CD4-positive, CD25-positive, alpha-beta regulatory T cell (primary cell): ENCODE results near the gene DDX49. TPM values are rescaled to one million over a fixed set of nuclear protein-coding genes. Genes with fewer than 3 reads are reported as not detected.
A peak's percentile ranks its signal among the peaks of the same experiment; 100 is the strongest.

Source experiments
- ATAC-seq, 2 donors: fragments of 150-1000 bp; cut with Tn5 transposase; one replicate each; pipeline ENCODE4 v1.10.0; 2021; ENCODE audit warnings: low read depth in 2 of 2, moderate number of reproducible peaks in 2 of 2, moderate library complexity in 1 of 2
- DNase-seq, 3 donors: peaks; one replicate each; pipeline versions ENCODE4 v3.0.0 to v3.0.0-alpha.2; 2012 to 2022; ENCODE audit warnings: mixed read lengths in 1 of 3
- H3K27ac ChIP-seq: one replicate; pipeline ENCODE4 v1.7.0; 2013; ENCODE audit warnings: mild to moderate bottlenecking, low read length; ENCODE audit not compliant: insufficient read depth, poor library complexity, severe bottlenecking
- H3K27me3 ChIP-seq: one replicate; pipeline ENCODE4 v1.7.0; 2013; ENCODE audit warnings: low read length; ENCODE audit not compliant: control insufficient read depth, insufficient read depth
- H3K36me3 ChIP-seq: one replicate; pipeline ENCODE4 v1.7.0; 2013; ENCODE audit warnings: mild to moderate bottlenecking, low read length, moderate library complexity; ENCODE audit not compliant: control insufficient read depth, insufficient read depth
- H3K4me1 ChIP-seq: 2 replicates; pipeline ENCODE4 v1.7.0; 2013; ENCODE audit warnings: mild to moderate bottlenecking, low read length; ENCODE audit not compliant: insufficient read depth, control insufficient read depth, poor library complexity, severe bottlenecking
- H3K4me3 ChIP-seq: one replicate; pipeline ENCODE4 v1.7.0; 2013; ENCODE audit warnings: low read depth, mild to moderate bottlenecking, low read length, moderate library complexity
- H3K9me3 ChIP-seq, 2 experiments: 1 replicate in 1 of 2; 2 replicates in 1 of 2; pipeline ENCODE4 v1.7.0; 2013; ENCODE audit warnings: low read length in 2 of 2, mild to moderate bottlenecking in 1 of 2, moderate library complexity in 1 of 2; ENCODE audit not compliant: control insufficient read depth in 2 of 2
- H3K27ac Mint-ChIP-seq, 3 donors: one replicate each; pipeline ENCODE4 v1.8.0; 2020 to 2022; ENCODE audit warnings: mild to moderate bottlenecking in 3 of 3, mixed read lengths in 3 of 3, moderate library complexity in 2 of 3
- H3K27me3 Mint-ChIP-seq: one replicate; pipeline ENCODE4 v1.8.0; 2022; ENCODE audit warnings: mild to moderate bottlenecking, mixed read lengths
- H3K36me3 Mint-ChIP-seq: one replicate; pipeline ENCODE4 v1.8.0; 2020; ENCODE audit warnings: mixed read lengths
- H3K4me1 Mint-ChIP-seq, 4 donors: one replicate each; pipeline ENCODE4 v1.8.0; 2020 to 2022; ENCODE audit warnings: mixed read lengths in 4 of 4, mild to moderate bottlenecking in 1 of 4
- H3K4me3 Mint-ChIP-seq, 4 donors: one replicate each; pipeline ENCODE4 v1.8.0; 2020 to 2022; ENCODE audit warnings: mild to moderate bottlenecking in 4 of 4, mixed read lengths in 4 of 4, moderate library complexity in 3 of 4
- H3K9me3 Mint-ChIP-seq, 7 donors: one replicate each; pipeline ENCODE4 v1.8.0; 2020 to 2022; ENCODE audit warnings: mixed read lengths in 7 of 7, mild to moderate bottlenecking in 3 of 7, moderate library complexity in 2 of 7
- polyA plus RNA-seq, 4 donors: library from polyadenylated mRNA; unstranded; fragments of 300-500 nt; fragmentation: Illumina TruSeq; gene quantifications; one replicate each; pipeline ENCODE4 v1.2.3, GENCODE V29; 2021
- total RNA-seq: library from RNA; stranded (reverse); gene quantifications from one replicate; pipeline ENCODE4 v1.2.3, GENCODE V29; 2022

DDX49 gene
- total and polyA plus RNA-seq, 5 donors from 2014 or later, result 21.6 to 48.0 (median 28.9) TPM

DNA sequence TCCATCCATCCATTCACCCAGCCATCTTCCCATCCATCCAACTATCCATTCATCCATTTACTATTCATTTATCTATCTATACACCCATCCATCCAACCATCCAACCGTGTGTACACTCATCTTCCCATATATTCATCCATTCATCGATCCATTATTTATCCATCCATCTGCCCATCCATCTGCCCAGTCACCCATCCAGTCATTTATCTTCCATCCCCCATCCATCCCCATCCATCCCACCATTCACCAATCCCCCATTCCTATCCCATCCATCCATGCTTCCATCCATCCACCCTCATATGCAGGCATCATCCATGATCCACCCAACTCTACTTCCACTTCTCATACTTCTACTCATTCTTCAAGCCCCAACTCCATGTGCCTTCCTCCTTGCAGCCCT lies 35.5 kb downstream of the DDX49 start:
- Histone ChIP-seq H3K36me3 (no peaks in the 10 kb centered on the region), H3K9me3 (no peaks in the 10 kb centered on the region), H3K27ac (no peak overlapping the region), H3K4me3 (no peak overlapping the region), H3K4me1 (no peaks in the 10 kb centered on the region), H3K27me3 (no peaks in the 10 kb centered on the region)
- ATAC-seq, result no peak
- no peaks in the 10 kb centered on the region for H3K36me3 Mint-ChIP-seq
- peaks cover 0 to 5% (median 0%) of the 10 kb centered on the region in 7 donors for H3K9me3 Mint-ChIP-seq
- H3K27me3 Mint-ChIP-seq, result no peaks in the 10 kb centered on the region
- H3K27ac Mint-ChIP-seq, result no peak overlapping the region
- no peaks in the 10 kb centered on the region for H3K4me1 Mint-ChIP-seq
- no peak for DNase-seq
- H3K4me3 Mint-ChIP-seq, result no peak overlapping the region

DNA sequence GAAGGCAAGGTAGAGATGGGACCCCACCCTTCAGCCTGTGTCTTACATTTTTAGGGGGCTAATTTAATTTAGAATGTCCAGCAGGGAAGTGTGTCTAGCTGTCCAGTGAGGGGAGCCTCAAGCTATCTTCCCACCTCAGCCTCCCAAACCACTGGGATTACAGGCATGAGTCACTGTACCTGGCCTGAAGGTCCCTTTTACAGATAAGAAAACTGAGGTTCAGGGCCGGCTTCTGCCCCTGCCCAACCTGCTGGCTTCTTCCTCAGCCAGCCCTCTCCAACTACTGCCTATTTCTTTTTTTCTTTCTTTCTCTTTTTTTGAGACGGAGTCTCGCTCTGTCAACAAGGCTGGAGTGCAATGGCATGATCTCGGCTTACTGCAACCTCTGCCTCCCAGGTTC lies 40.9 kb downstream of the DDX49 start:
- Mint-ChIP-seq H3K27ac (no peak overlapping the region), H3K4me3 (no peak overlapping the region), H3K36me3 (no peaks in the 10 kb centered on the region), H3K9me3 (peaks cover 0 to 2% (median 0%) of the 10 kb centered on the region in 7 donors), H3K4me1 (peaks cover 0 to 10% (median 6%) of the 10 kb centered on the region in 4 donors), H3K27me3 (peaks cover 14% of the 10 kb centered on the region)
- DNase-seq (no peak), ATAC-seq (no peak)
- no peaks in the 10 kb centered on the region for H3K36me3 ChIP-seq
- H3K27me3 ChIP-seq, result no peaks in the 10 kb centered on the region
- no peaks in the 10 kb centered on the region for H3K9me3 ChIP-seq
- H3K4me3 ChIP-seq, result no peak overlapping the region
- H3K27ac ChIP-seq, result no peak overlapping the region
- peaks cover 11% of the 10 kb centered on the region for H3K4me1 ChIP-seq

DNA sequence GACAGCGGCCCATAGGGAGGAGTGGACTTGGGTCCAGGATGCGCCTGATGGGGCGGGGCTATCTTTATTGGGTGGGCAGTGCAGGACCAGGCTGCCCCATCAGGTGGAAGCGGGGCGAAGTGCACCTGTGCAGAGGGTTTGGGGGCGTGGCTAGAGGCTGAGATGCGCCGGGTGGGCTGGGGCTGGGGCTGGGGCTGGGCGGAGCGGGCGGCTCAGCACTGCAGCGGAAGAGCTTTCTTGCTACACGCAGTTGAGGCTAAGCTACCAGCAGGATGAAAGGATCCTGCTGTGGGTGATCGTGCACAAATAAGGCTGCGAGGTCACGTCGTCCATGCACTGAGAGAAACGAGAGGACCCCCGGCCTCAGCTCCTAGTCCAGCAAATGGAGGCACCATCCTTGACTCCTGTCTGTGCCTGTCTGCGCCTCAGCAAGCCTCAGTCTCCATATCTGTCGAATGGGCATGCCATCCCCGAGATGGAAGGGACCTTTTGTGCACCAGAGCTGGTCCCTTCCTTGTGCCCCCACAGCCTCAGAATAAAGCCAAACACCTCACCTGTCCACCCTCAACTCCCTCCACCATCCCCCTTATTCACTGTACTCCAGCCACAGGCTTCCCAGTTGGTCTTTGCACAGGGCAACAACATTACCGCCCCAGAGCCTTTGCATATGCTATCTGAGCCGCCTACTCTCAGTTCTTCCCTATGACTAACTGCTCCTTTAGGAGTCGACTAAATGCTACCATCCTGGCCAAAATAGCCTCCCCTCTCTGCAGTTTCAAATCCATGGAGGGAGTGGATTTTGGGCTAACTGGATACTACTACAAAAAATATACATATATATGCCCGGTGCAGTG lies 42.5 kb downstream of the DDX49 start:
- Histone ChIP-seq H3K4me3 (no peak overlapping the region), H3K36me3 (no peaks in the 10 kb centered on the region), H3K9me3 (no peaks in the 10 kb centered on the region), H3K4me1 (peaks cover 11% of the 10 kb centered on the region), H3K27ac (no peak overlapping the region), H3K27me3 (no peaks in the 10 kb centered on the region)
- no peak overlapping the region for H3K27ac Mint-ChIP-seq
- H3K36me3 Mint-ChIP-seq, result no peaks in the 10 kb centered on the region
- H3K9me3 Mint-ChIP-seq, result peaks cover 0 to 2% (median 0%) of the 10 kb centered on the region in 7 donors
- H3K4me3 Mint-ChIP-seq, result peak overlapping the region in 1 of 4 donors; percentile 52
- DNase-seq, result peak in 1 of 3 donors; percentile 36
- ATAC-seq, result peak; percentile 53 to 62
- peaks cover 18% of the 10 kb centered on the region for H3K27me3 Mint-ChIP-seq
- H3K4me1 Mint-ChIP-seq, result peaks cover 0 to 10% (median 6%) of the 10 kb centered on the region in 4 donors

DNA sequence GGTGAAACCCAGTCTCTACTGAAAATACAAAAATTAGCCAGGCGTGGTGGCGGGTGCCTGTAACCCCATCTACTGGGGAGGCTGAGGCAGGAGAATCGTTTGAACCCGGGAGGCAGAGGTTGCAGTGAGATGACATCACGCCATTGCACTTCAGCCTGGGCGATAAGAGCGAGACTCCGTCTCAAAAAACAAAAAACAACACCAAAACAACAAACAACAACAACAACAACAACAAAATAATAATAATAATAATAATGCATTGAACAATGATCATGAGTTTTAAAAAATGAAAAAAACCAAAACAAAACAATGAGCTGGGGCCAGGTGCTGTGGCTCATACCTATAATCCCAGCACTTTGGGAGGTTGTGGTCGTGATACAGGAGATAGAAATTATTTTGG lies 44.6 kb downstream of the DDX49 start:
- Histone ChIP-seq H3K27ac (no peak overlapping the region), H3K36me3 (no peaks in the 10 kb centered on the region), H3K4me1 (peaks cover 11% of the 10 kb centered on the region), H3K27me3 (no peaks in the 10 kb centered on the region), H3K9me3 (no peaks in the 10 kb centered on the region), H3K4me3 (no peak overlapping the region)
- peaks cover 0 to 10% (median 6%) of the 10 kb centered on the region in 4 donors for H3K4me1 Mint-ChIP-seq
- H3K4me3 Mint-ChIP-seq, result no peak overlapping the region
- H3K27ac Mint-ChIP-seq, result no peak overlapping the region
- DNase-seq, result no peak
- peaks cover 0 to 2% (median 0%) of the 10 kb centered on the region in 7 donors for H3K9me3 Mint-ChIP-seq
- H3K36me3 Mint-ChIP-seq, result no peaks in the 10 kb centered on the region
- ATAC-seq, result no peak
- peaks cover 22% of the 10 kb centered on the region for H3K27me3 Mint-ChIP-seq

DNA sequence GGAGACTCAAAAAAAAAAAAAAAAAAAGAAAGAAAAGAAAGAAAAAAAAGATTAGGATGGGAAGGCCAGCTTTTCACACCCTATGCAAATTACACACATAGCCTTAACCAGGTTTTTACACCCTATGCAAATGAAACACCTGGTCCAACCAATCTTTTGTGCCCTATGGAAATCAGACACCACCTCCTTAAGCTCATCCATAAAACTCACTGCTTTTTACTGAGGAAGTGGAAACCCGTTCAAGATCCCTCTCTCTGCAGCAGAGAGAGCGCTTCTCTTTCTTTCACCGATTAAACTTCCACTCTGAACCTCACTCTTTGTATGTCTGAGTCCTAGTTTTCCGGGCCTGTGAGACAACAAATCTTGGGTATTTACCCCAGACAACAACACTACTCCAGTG lies 46.8 kb downstream of the DDX49 start:
- Histone ChIP-seq H3K4me1 (peaks cover 11% of the 10 kb centered on the region), H3K4me3 (no peak overlapping the region), H3K27me3 (no peaks in the 10 kb centered on the region), H3K27ac (no peak overlapping the region), H3K36me3 (no peaks in the 10 kb centered on the region), H3K9me3 (no peaks in the 10 kb centered on the region)
- Mint-ChIP-seq H3K4me3 (no peak overlapping the region), H3K36me3 (no peaks in the 10 kb centered on the region), H3K4me1 (peaks cover 0 to 10% (median 6%) of the 10 kb centered on the region in 4 donors), H3K27me3 (peaks cover 19% of the 10 kb centered on the region), H3K27ac (no peak overlapping the region), H3K9me3 (peaks cover 0 to 2% (median 0%) of the 10 kb centered on the region in 7 donors)
- DNase-seq (no peak), ATAC-seq (no peak)

DNA sequence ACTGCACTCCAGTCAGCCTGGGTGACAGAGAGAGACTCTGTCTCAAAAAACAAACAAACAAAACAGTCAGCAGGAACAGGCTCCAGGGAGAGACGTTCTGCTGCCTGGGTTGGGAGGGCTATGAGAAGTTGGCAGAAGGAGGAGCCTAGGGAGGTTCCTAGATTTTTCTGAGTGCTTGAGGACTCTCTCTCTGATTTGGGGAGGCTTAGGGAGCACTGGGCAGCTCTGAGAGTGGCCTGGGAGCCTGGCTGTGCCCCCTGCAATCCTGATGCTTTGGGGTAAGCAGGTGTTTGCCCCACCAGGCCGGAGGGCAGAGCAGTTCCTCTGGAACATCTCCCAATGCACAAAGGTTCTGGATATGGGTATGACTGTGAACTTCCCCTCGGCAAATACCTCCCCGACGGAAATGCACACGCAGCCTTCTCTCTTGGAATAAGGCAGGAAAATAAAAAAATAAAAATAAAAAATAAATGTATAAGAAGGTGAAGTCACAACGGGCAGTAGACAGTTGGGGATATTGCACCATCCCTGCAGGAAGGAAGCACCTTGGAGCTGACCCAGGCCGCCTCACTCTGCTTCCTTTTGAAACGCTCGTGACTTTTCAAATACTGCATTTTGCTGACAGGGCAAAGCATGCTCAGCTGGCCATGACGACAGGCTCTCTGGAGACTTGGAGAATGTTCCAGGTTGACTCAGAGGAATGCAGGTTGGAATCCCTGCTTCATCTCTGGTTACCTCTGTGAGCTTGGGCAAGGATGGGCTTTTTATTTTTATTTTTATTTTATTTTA lies 48.0 kb downstream of the DDX49 start:
- H3K27ac Mint-ChIP-seq, result no peak overlapping the region
- peaks cover 8% of the 10 kb centered on the region for H3K27me3 Mint-ChIP-seq
- no peaks in the 10 kb centered on the region for H3K9me3 ChIP-seq
- H3K9me3 Mint-ChIP-seq, result no peaks in the 10 kb centered on the region
- no peaks in the 10 kb centered on the region for H3K4me1 ChIP-seq
- ATAC-seq, result no peak
- H3K27me3 ChIP-seq, result no peaks in the 10 kb centered on the region
- DNase-seq, result no peak
- H3K36me3 Mint-ChIP-seq, result no peaks in the 10 kb centered on the region
- no peaks in the 10 kb centered on the region for H3K4me1 Mint-ChIP-seq
- H3K4me3 Mint-ChIP-seq, result no peak overlapping the region
- no peak overlapping the region for H3K4me3 ChIP-seq
- no peak overlapping the region for H3K27ac ChIP-seq
- no peaks in the 10 kb centered on the region for H3K36me3 ChIP-seq

DNA sequence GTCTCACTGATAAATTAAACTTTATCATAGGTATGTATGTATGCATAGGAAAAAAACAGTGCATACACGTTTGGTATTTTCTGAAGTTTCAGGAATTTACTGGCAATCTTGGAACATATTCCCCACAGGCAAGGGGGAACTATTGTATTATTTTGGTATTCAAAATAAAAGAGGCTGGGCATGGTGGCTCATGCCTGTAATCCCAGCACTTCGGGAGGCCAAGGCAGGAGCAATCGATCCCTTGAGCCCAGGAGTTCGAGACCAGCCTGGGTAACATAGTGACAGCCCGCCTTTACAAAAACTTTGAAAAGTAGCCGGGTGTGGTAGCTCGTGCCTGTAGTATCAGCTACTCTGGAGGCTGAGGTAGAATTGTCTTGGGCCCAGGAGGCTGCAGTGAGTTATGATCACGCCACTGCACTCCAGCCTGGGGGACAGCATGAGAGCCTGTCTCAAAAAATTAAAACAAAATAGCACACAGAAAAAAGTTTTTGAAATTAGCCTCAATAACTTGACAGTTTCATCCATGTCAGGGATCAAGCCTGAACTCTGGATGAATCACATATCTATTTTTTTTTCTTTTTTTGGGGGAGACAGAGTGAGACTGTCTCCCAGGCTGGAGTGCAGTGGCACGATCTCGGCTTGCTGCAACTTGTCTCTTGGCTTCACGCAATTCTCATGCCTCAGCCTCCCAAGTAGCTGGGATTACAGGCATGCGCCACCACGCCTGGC lies 50.6 kb downstream of the DDX49 start:
- Mint-ChIP-seq H3K36me3 (no peaks in the 10 kb centered on the region), H3K27me3 (peaks cover 8% of the 10 kb centered on the region), H3K4me3 (no peak overlapping the region), H3K27ac (no peak overlapping the region), H3K9me3 (no peaks in the 10 kb centered on the region), H3K4me1 (no peaks in the 10 kb centered on the region)
- ATAC-seq (no peak), DNase-seq (no peak)
- H3K36me3 ChIP-seq, result no peaks in the 10 kb centered on the region
- H3K4me1 ChIP-seq, result no peaks in the 10 kb centered on the region
- no peaks in the 10 kb centered on the region for H3K9me3 ChIP-seq
- H3K27ac ChIP-seq, result no peak overlapping the region
- no peak overlapping the region for H3K4me3 ChIP-seq
- no peaks in the 10 kb centered on the region for H3K27me3 ChIP-seq
